Heart right ventricle (tissue), 16 donors: Measurements from ENCODE around the gene PCSK5. TPM values are rescaled to one million over a fixed set of nuclear protein-coding genes. Genes with fewer than 3 reads are reported as not detected.

Experiments
- ATAC-seq, 8 donors: fragments of 200-7000 bp; cut with Tn5 transposase; one replicate each; pipeline ENCODE4 v1.9.1; 2020; ENCODE audit warnings: mild to moderate bottlenecking in 8 of 8, moderate library complexity in 8 of 8, moderate number of reproducible peaks in 1 of 8
- DNase-seq, 2 donors: peaks; one replicate each; pipeline ENCODE4 v3.0.0-alpha.2; 2020
- H3K27ac ChIP-seq, 10 donors: fragments of 200-600 bp; sonication (generic) in 2 of 10; one replicate each; pipeline versions ENCODE4 v1.5.0 to v1.8.0; 2020 to 2022; ENCODE audit warnings: mild to moderate bottlenecking in 3 of 10
- H3K27me3 ChIP-seq, 7 donors: fragments of 200-600 bp; one replicate each; pipeline ENCODE4 v1.8.0; 2021 to 2022; ENCODE audit warnings: mild to moderate bottlenecking in 2 of 7
- H3K36me3 ChIP-seq, 9 donors: fragments of 200-600 bp; sonication (generic) in 1 of 9; one replicate each; pipeline versions ENCODE4 v1.5.0 to v1.8.0; 2020 to 2022; ENCODE audit warnings: mild to moderate bottlenecking in 2 of 9
- H3K4me1 ChIP-seq, 9 donors: fragments of 200-600 bp; sonication (generic) in 1 of 9; one replicate each; pipeline versions ENCODE4 v1.5.0 to v1.8.0; 2020 to 2022; ENCODE audit warnings: mild to moderate bottlenecking in 4 of 9
- H3K4me3 ChIP-seq, 10 donors: fragments of 200-600 bp; sonication (generic) in 2 of 10; one replicate each; pipeline versions ENCODE4 v1.5.0 to v1.8.0; 2020 to 2022; ENCODE audit warnings: mild to moderate bottlenecking in 7 of 10, moderate library complexity in 2 of 10
- H3K9me3 ChIP-seq, 11 donors: fragments of 200-600 bp in 10 of 11; sonication (generic) in 2 of 11; one replicate each; pipeline versions ENCODE4 v1.5.0 to v1.8.0; 2013 to 2022; ENCODE audit warnings: mild to moderate bottlenecking in 2 of 11, control low read depth in 1 of 11, moderate library complexity in 1 of 11
- CTCF ChIP-seq, 9 donors: fragments of 200-600 bp; sonication (generic) in 2 of 9; IDR thresholded peaks; one replicate each; pipeline versions ENCODE4 v1.5.0 to v1.8.0; 2021 to 2022; ENCODE audit warnings: antibody characterized with exemption in 9 of 9, mild to moderate bottlenecking in 5 of 9, moderate library complexity in 1 of 9
- WGBS, 2 donors: extraction: QIAGEN DNeasy Blood & Tissue Kit; methylation state at CpG; one replicate each; pipeline ENCODE4 v1.1.7; 2013; ENCODE audit warnings: inconsistent platforms in 1 of 2; 5-methylcytosine and 5-hydroxymethylcytosine counted together
- intact Hi-C, 10 donors: fragments of 100-400 bp; cut with DNase I; formaldehyde crosslinking; loops; one replicate each; pipeline versions ENCODE4 v1.11.1 to v1.14.2; 2022
- polyA plus RNA-seq, 2 donors: library from polyadenylated mRNA; stranded (reverse); fragments of 200-250 nt; gene quantifications; one replicate each; pipeline ENCODE4 v1.2.3, GENCODE V29; 2013
- total RNA-seq, 10 donors: library from RNA; stranded (reverse); fragmentation: NEBNext Ultra II Directional in 3 of 10; extraction: Animal tissue kit (Norgen Biotek cat#: 25700) in 3 of 10; gene quantifications; one replicate each; pipeline versions ENCODE4 v1.2.1 to v1.2.4, GENCODE V29; 2021 to 2023
- donor health status: Arrhythmogenic right ventricular cardiomyopathy.
- donor health status: ischemic (EF 13 %, LVEDD 7.1; RV severe dilation, severe dysfunction).
- donor health status: healthy with polysubstance abuse.
- donor health status: DM: no; HTN: yes; CAD: no.
- donor health status: DM: no; HTN: no; CAD: no.
- donor health status: ischemic (EF 25% LVEDD 6.9; RV normal size, moderate dysfunction).
- donor health status: ischemic (EF 25% LVEDD 5.7; RV mildly dilated, moderate dysfunction).
- donor health status: healthy.
- donor health status: DM: yes; HTN: yes; CAD: no.
- donor health status: Ischemic cardiomyopathy.
- donor health status: ischemic (EF 35%, LVEDD 5.7; RV mildly dilated, moderate dysfunction).
- donor health status: nonischemic (EF 11% LVEDD 7.7; RV severe dilation, severe dysfunction).
- donor health status: DM: yes; HTN: yes; CAD: no.
- donor health status: PGD.
- donor health status: ischemic (EF 29% LVEDD 5.4; RV normal size, mild dysfunction).
- donor health status: nonischemic (EF 23%, LVEDD 6.1; RV moderate dilation, normal function).

Gene PCSK5
- total and polyA plus RNA-seq, 12 donors: 1.8 to 8.3 (median 5.7) TPM

GRCh38 chr9:75904364-75904763, 13.9 kb downstream of the PCSK5 start:
- ATAC-seq (no peak), DNase-seq (no peak)
- no peaks in the 10 kb centered on the region for H3K27me3 ChIP-seq
- intact Hi-C loops: loop anchor here in 1 of 10 donors (10.0 kb wide), 1 partner anchor 60 kb away; no protein-coding TSS in a partner anchor
- no peaks in the 10 kb centered on the region for H3K36me3 ChIP-seq
- TF ChIP-seq CTCF (IDR thresholded peaks at IDR 0.05): no peak
- no peak overlapping the region for H3K4me3 ChIP-seq
- peaks cover 0 to 15% (median 0%) of the 10 kb centered on the region in 9 donors for H3K4me1 ChIP-seq
- H3K9me3 ChIP-seq: no peaks in the 10 kb centered on the region
- H3K27ac ChIP-seq: no peak overlapping the region

GRCh38 chr9:75906531-75906930, 16.1 kb downstream of the PCSK5 start:
- Histone ChIP-seq H3K27me3 (no peaks in the 10 kb centered on the region), H3K27ac (no peak overlapping the region), H3K36me3 (no peaks in the 10 kb centered on the region), H3K9me3 (no peaks in the 10 kb centered on the region), H3K4me1 (peaks cover 0 to 15% (median 0%) of the 10 kb centered on the region in 9 donors), H3K4me3 (no peak overlapping the region)
- TF ChIP-seq CTCF (IDR thresholded peaks at IDR 0.05): no peak
- 97 to 100% methylated on average over 1 of the region's 1 CpG for WGBS, 2 donors
- DNase-seq (no peak), ATAC-seq (no peak)
- intact Hi-C loops: loop anchor here in 1 of 10 donors (10.0 kb wide), 1 partner anchor 58 kb away; no protein-coding TSS in a partner anchor

- WGBS, 2 donors: 63 to 72% methylated on average over 3 of the region's 3 CpGs
- Histone ChIP-seq H3K27ac (no peak overlapping the region), H3K36me3 (no peaks in the 10 kb centered on the region), H3K9me3 (no peaks in the 10 kb centered on the region), H3K4me3 (no peak overlapping the region), H3K27me3 (no peaks in the 10 kb centered on the region), H3K4me1 (peaks cover 0 to 15% (median 0%) of the 10 kb centered on the region in 9 donors)
- ATAC-seq (peak in 4 of 8 donors; percentile 19 to 58 (median 46)), DNase-seq (no peak)
- TF ChIP-seq CTCF (IDR thresholded peaks at IDR 0.05): no peak
- intact Hi-C loops: loop anchor here in 1 of 10 donors (10.0 kb wide), 1 partner anchor 57 kb away; no protein-coding TSS in a partner anchor
Measured at GRCh38 chr9:75907329-75907728, 16.9 kb downstream of the PCSK5 start.

GRCh38 chr9:75907923-75908322, 17.4 kb downstream of the PCSK5 start:
- no peak for ATAC-seq
- H3K36me3 ChIP-seq: no peaks in the 10 kb centered on the region
- H3K4me1 ChIP-seq: peaks cover 0 to 15% (median 0%) of the 10 kb centered on the region in 9 donors
- intact Hi-C loops: loop anchor here in 1 of 10 donors (10.0 kb wide), 1 partner anchor 57 kb away; no protein-coding TSS in a partner anchor
- H3K9me3 ChIP-seq: no peaks in the 10 kb centered on the region
- no peaks in the 10 kb centered on the region for H3K27me3 ChIP-seq
- 91 to 97% methylated on average over 1 of the region's 1 CpG for WGBS, 2 donors
- no peak overlapping the region for H3K4me3 ChIP-seq
- H3K27ac ChIP-seq: no peak overlapping the region
- TF ChIP-seq CTCF (IDR thresholded peaks at IDR 0.05): no peak
- DNase-seq: no peak
